OCI-LY7 (cell line): Measurements from ENCODE around the gene ELK4. TPM values are rescaled to one million over a fixed set of nuclear protein-coding genes. Genes with fewer than 3 reads are reported as not detected.

Experiments used
- BruUV-seq: library from RNA; stranded (reverse); fragments of 400-500 nt; replicated peaks from 2 replicates; lab custom pipeline; 2021; lab: Mats Ljungman, UMichigan
- CTCF ChIA-PET: fragments of 300-600 bp; sonication (Branson Sonifier 250); formaldehyde crosslinking; loops from one replicate; lab custom pipeline; 2022; ENCODE audit warnings: antibody characterized with exemption; ENCODE audit not compliant: unreplicated experiment; lab: Charles Lee
- POLR2A ChIA-PET: fragments of 300-600 bp; sonication (Branson Sonifier 250); formaldehyde crosslinking; loops from one replicate; lab custom pipeline; 2022; ENCODE audit warnings: antibody characterized with exemption; lab: Charles Lee
- DNase-seq: peaks from one replicate; pipeline ENCODE4 v3.0.0-alpha.2; 2015; ENCODE audit warnings: low spot score
- H2AFZ ChIP-seq: fragments of 200-600 bp; sonication (generic), shearing (Covaris generic); 2 replicates; pipeline ENCODE4 v1.6.1; 2014; ENCODE audit warnings: mild to moderate bottlenecking, antibody characterized with exemption, low read length, moderate library complexity
- H3K27ac ChIP-seq: fragments of 200-600 bp; sonication (generic); 2 replicates; pipeline ENCODE4 v1.5.1; 2014; ENCODE audit warnings: mixed run types, low read depth, mild to moderate bottlenecking, moderate library complexity, low read length, inconsistent platforms; ENCODE audit not compliant: poor library complexity, severe bottlenecking
- H3K36me3 ChIP-seq: fragments of 200-600 bp; sonication (generic); 2 replicates; pipeline ENCODE4 v1.6.1; 2014; ENCODE audit warnings: mild to moderate bottlenecking, antibody characterized with exemption, low read length, moderate library complexity, mixed read lengths; ENCODE audit not compliant: insufficient read depth
- H3K4me1 ChIP-seq: fragments of 200-600 bp; sonication (generic); 2 replicates; pipeline ENCODE4 v1.5.1; 2014; ENCODE audit warnings: mild to moderate bottlenecking, low read length; ENCODE audit not compliant: insufficient read depth, poor library complexity, severe bottlenecking
- H3K4me2 ChIP-seq: fragments of 200-600 bp; sonication (generic); 2 replicates; pipeline ENCODE4 v1.6.1; 2014; ENCODE audit warnings: mild to moderate bottlenecking, low read length
- H3K4me3 ChIP-seq: fragments of 200-600 bp; sonication (generic); 2 replicates; pipeline ENCODE4 v1.5.1; 2014; ENCODE audit warnings: mild to moderate bottlenecking, low read depth, low read length; ENCODE audit not compliant: poor library complexity, severe bottlenecking
- H3K79me2 ChIP-seq: fragments of 200-600 bp; sonication (generic); 2 replicates; pipeline ENCODE4 v1.6.1; 2016; ENCODE audit warnings: low read depth, mild to moderate bottlenecking, low read length, moderate library complexity, mixed read lengths; ENCODE audit not compliant: insufficient read depth
- H3K9me2 ChIP-seq: fragments of 200-600 bp; sonication (generic); 2 replicates; pipeline ENCODE4 v1.6.1; 2016; ENCODE audit warnings: mild to moderate bottlenecking, low read length, mixed read lengths; ENCODE audit not compliant: insufficient read depth
- H3K9me3 ChIP-seq: fragments of 200-600 bp; sonication (generic); 2 replicates; pipeline ENCODE4 v1.6.1; 2014; ENCODE audit warnings: mild to moderate bottlenecking, mixed run types, low read length, mixed read lengths
- H4K20me1 ChIP-seq: fragments of 200-600 bp; sonication (generic); 2 replicates; pipeline ENCODE4 v1.6.1; 2014; ENCODE audit warnings: mild to moderate bottlenecking, antibody characterized with exemption, low read length, moderate library complexity, mixed read lengths; ENCODE audit not compliant: insufficient read depth
- CTCF ChIP-seq: fragments of 200-600 bp; sonication (generic); conservative IDR thresholded peaks from 2 replicates; pipeline ENCODE4 v1.5.1; 2014; ENCODE audit warnings: mild to moderate bottlenecking, antibody characterized with exemption, low read length, moderate library complexity, mixed read lengths
- EZH2phosphoT487 ChIP-seq: fragments of 200-600 bp; sonication (generic); IDR thresholded peaks from 2 replicates; pipeline ENCODE4 v1.6.1; 2018; ENCODE audit warnings: low read depth, borderline replicate concordance, mild to moderate bottlenecking, mixed run types, antibody characterized with exemption, low read length, moderate library complexity, mixed read lengths
- intact Hi-C: fragments of 100-400 bp; cut with micrococcal nuclease; formaldehyde crosslinking; loops from one replicate; pipeline ENCODE4 v1.10.0; 2022; ENCODE audit not compliant: unreplicated experiment
- total RNA-seq, 2 experiments: library from RNA; depleted of rRNA in 1 of 2; stranded (reverse); fragments of >200 nt in 1 of 2; shearing (Covaris generic) in 1 of 2; gene quantifications; 2 replicates each; pipeline ENCODE4 v1.2.3, GENCODE V29; 2014 to 2022

Gene ELK4
- total RNA-seq, 2 experiments from 2014 or later: 26.4 to 88.3 TPM

GRCh38 chr1:205598841-205599668, 32.8 kb downstream of the ELK4 start:
- H3K4me3 ChIP-seq: no peak overlapping the region
- peaks cover 67% of the 10 kb centered on the region for H3K36me3 ChIP-seq
- no peak overlapping the region for H2AFZ ChIP-seq
- H3K9me2 ChIP-seq: no peaks in the 10 kb centered on the region
- no peak for DNase-seq
- peaks cover 3% of the 10 kb centered on the region; the same call in 1 of the 2 replicates for H3K79me2 ChIP-seq
- intact Hi-C loops: no loop called here
- no TSS peak for BruUV-seq
- ChIA-PET CTCF (no interaction called here), POLR2A (interaction anchor here (1.0 kb wide), 1 partner anchor 10 kb away, joined by 3 read pairs; no protein-coding TSS in a partner anchor)
- no peaks in the 10 kb centered on the region for H3K9me3 ChIP-seq
- no peak for TF ChIP-seq CTCF
- no peak for TF ChIP-seq EZH2phosphoT487
- no peak overlapping the region for H3K4me2 ChIP-seq
- peaks cover 46% of the 10 kb centered on the region for H3K4me1 ChIP-seq
- H3K27ac ChIP-seq: no peak overlapping the region
- H4K20me1 ChIP-seq: no peaks in the 10 kb centered on the region

GRCh38 chr1:205597691-205598314, 34.0 kb downstream of the ELK4 start:
- Histone ChIP-seq H3K27ac (no peak overlapping the region), H3K4me2 (no peak overlapping the region)
- BruUV-seq: no TSS peak

More at GRCh38 chr1:205597691-205598314, 34.0 kb downstream of the ELK4 start:
- H3K4me3 ChIP-seq: no peak overlapping the region
- POLR2A ChIA-PET: interaction anchor here (0.6 to 1.0 kb wide), 2 partner anchors 11 to 842 kb away, joined by 3 read pairs; no protein-coding TSS in a partner anchor
- peaks cover 55% of the 10 kb centered on the region for H3K4me1 ChIP-seq
- H2AFZ ChIP-seq: no peak overlapping the region
- TF ChIP-seq CTCF (no peak), EZH2phosphoT487 (no peak)
- H3K36me3 ChIP-seq: peaks cover 59% of the 10 kb centered on the region
- no peaks in the 10 kb centered on the region for H4K20me1 ChIP-seq
- intact Hi-C loops: no loop called here
- no peaks in the 10 kb centered on the region for H3K9me3 ChIP-seq
- DNase-seq: no peak
- CTCF ChIA-PET: no interaction called here
- peaks cover 4% of the 10 kb centered on the region; the same call in 1 of the 2 replicates for H3K79me2 ChIP-seq
- no peaks in the 10 kb centered on the region for H3K9me2 ChIP-seq
